ENCODE results near the gene ZMYND10. TPM values are rescaled to one million over a fixed set of nuclear protein-coding genes. Genes with fewer than 3 reads are reported as not detected.

The ZMYND10 gene
- total and polyA plus RNA-seq, 8 donors: 1.6 to 25.5 (median 17.2) TPM

DNA sequence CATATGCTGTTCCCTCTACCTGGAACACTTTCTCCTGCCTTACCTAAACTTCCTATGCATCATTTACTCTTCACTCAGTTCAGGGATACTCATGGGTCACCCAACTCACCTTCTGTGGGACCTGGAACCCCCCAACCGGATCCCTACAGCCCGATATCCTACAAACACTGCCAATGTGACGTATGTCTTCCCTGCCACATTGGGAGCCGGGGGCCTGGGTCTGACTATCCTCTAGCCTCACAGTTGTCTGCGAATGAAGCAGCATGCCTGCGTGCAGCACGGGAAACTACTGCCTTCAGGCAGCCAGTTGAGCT, 4.6 kb upstream of the ZMYND10 start:
- peaks cover 4 to 43% of the 10 kb centered on the region in 2 donors for H3K36me3 ChIP-seq
- ATAC-seq (no peak), DNase-seq (no peak)
- peak overlapping the region; percentile 69 to 78 for H3K4me3 ChIP-seq
- TF ChIP-seq, protein P1, sequence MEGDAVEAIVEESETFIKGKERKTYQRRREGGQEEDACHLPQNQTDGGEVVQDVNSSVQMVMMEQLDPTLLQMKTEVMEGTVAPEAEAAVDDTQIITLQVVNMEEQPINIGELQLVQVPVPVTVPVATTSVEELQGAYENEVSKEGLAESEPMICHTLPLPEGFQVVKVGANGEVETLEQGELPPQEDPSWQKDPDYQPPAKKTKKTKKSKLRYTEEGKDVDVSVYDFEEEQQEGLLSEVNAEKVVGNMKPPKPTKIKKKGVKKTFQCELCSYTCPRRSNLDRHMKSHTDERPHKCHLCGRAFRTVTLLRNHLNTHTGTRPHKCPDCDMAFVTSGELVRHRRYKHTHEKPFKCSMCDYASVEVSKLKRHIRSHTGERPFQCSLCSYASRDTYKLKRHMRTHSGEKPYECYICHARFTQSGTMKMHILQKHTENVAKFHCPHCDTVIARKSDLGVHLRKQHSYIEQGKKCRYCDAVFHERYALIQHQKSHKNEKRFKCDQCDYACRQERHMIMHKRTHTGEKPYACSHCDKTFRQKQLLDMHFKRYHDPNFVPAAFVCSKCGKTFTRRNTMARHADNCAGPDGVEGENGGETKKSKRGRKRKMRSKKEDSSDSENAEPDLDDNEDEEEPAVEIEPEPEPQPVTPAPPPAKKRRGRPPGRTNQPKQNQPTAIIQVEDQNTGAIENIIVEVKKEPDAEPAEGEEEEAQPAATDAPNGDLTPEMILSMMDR (IDR thresholded peaks at IDR 0.05): no peak
- H3K27me3 ChIP-seq: no peaks in the 10 kb centered on the region
- peaks cover 27 to 82% of the 10 kb centered on the region in 2 donors for H3K4me1 ChIP-seq
- intact Hi-C loops (cut with DNase I): no loop called here
- H3K27ac ChIP-seq: peak overlapping the region; percentile 90 to 97
- H3K9me3 ChIP-seq: no peaks in the 10 kb centered on the region

DNA sequence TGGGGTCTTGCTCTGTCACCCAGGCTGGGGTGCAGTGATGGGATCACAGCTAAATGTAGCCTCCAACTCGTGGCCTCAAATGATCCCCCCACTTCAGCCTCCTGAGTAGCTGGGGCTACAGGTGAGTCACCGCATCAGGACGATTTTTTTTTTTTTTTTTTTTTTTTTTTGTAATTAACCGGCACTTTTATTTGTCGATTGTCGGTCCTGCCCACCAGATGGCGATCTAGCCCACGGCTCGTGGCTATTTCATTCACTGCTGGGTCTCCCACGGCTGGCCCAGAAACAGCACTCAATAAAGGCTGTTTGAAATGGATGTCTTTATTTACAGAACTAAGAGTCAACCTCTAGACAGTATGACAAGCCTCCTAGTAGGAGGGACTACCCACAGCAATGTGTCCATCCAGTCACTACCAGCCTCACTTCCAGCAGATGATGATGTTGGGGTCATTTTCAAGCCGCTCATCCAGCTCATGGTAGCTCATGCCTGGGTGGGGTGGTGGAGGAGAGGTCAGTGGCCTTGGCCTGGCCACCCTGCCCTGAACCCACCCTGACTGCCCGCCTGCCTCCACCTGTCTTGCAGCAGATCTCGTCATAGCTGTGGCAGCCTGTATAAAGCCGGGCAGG, 1.8 kb upstream of the ZMYND10 start:
- peak; percentile 15 for ATAC-seq
- H3K27ac ChIP-seq: no peak overlapping the region
- H3K4me3 ChIP-seq: no peak overlapping the region
- H3K9me3 ChIP-seq: no peaks in the 10 kb centered on the region
- no peaks in the 10 kb centered on the region for H3K27me3 ChIP-seq
- intact Hi-C loops (cut with DNase I): loop anchor here in 1 of 2 donors (5.0 kb wide), 1 partner anchor 195 kb away; no protein-coding TSS in a partner anchor
- DNase-seq: peak in 2 of 4 donors; percentile 69 to 86
- peaks cover 28 to 64% of the 10 kb centered on the region in 2 donors for H3K4me1 ChIP-seq
- peaks cover 0 to 16% of the 10 kb centered on the region in 2 donors for H3K36me3 ChIP-seq
- TF ChIP-seq, protein P1 (IDR thresholded peaks at IDR 0.05): peak; percentile 43 to 54

DNA sequence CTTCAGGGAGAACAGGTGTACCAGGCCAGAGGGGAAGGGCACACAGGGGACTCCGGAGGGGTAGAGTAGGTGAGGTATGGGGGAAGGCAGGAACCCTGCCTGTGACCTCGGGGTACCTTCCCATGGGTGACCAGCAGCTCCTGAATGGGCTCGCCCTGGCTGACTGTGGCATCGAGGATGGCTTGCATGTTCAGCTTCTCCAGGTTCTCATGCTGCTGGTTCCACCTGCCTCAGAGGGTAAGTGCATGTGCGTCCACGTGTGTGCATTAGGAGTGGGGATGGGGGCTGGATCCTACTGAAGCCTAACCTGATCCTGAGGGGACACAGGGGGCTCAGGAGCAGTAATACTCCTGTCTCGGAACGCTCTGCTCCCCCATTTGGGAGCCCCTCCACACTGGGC, 524 bp downstream of the ZMYND10 start:
- H3K27me3 ChIP-seq: no peaks in the 10 kb centered on the region
- intact Hi-C loops (cut with DNase I): loop anchor here in 1 of 2 donors (5.0 kb wide), 1 partner anchor 197 kb away; no protein-coding TSS in a partner anchor
- TF ChIP-seq, protein P1 (IDR thresholded peaks at IDR 0.05): no peak
- H3K4me3 ChIP-seq: peak overlapping the region; percentile 28 to 37
- DNase-seq (no peak), ATAC-seq (no peak)
- no peaks in the 10 kb centered on the region for H3K9me3 ChIP-seq
- no peak overlapping the region for H3K27ac ChIP-seq
- H3K36me3 ChIP-seq: peaks cover 0 to 16% of the 10 kb centered on the region in 2 donors
- H3K4me1 ChIP-seq: peaks cover 26 to 65% of the 10 kb centered on the region in 2 donors

DNA sequence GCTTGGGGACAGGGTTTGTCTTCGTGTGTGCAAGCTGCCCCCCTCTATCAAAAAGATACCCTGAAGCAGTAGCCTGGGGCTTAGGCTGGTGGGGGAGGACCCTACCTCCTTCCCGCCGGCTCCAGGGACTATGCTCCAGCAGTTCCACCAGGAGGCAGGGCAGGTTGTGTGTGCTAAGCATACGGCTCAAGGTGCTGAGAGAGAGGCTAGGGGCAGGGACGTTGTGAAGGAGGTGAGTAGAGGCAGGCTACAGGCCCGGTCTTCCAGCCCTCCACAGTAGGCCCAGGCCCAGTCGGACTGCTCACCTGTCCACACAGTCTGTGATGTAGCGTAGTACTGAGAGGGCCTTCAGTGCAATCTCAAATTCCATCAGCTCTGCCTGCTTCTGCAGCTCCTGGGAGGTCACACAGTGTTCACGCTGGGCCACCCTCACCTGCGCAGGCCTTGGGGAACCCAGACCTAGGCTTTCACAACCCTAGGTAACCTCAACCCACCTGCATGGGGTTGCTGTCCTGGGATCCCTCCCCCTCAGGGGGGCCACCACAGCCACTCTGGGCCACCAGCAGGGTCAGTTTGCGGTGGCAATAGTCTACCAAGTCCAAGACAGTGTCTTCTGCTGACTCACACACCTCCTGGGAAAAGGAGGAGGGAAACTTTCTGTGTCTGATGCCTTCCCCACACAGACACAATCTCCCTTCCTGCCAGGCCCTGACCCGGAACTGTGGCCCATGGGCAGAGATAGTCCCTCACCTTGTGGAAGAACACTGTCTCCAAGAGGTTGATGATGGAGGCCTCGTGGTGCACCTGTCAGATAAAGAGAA, 2.5 kb downstream of the ZMYND10 start:
- H3K36me3 ChIP-seq: peaks cover 0 to 6% of the 10 kb centered on the region in 2 donors
- no peak overlapping the region for H3K4me3 ChIP-seq
- no peaks in the 10 kb centered on the region for H3K9me3 ChIP-seq
- TF ChIP-seq, protein P1 (IDR thresholded peaks at IDR 0.05): no peak
- ATAC-seq (no peak), DNase-seq (peak in 1 of 4 donors; percentile 56)
- H3K27ac ChIP-seq: no peak overlapping the region
- no peaks in the 10 kb centered on the region for H3K27me3 ChIP-seq
- peaks cover 20 to 70% of the 10 kb centered on the region in 2 donors for H3K4me1 ChIP-seq
- intact Hi-C loops (cut with DNase I): no loop called here

DNA sequence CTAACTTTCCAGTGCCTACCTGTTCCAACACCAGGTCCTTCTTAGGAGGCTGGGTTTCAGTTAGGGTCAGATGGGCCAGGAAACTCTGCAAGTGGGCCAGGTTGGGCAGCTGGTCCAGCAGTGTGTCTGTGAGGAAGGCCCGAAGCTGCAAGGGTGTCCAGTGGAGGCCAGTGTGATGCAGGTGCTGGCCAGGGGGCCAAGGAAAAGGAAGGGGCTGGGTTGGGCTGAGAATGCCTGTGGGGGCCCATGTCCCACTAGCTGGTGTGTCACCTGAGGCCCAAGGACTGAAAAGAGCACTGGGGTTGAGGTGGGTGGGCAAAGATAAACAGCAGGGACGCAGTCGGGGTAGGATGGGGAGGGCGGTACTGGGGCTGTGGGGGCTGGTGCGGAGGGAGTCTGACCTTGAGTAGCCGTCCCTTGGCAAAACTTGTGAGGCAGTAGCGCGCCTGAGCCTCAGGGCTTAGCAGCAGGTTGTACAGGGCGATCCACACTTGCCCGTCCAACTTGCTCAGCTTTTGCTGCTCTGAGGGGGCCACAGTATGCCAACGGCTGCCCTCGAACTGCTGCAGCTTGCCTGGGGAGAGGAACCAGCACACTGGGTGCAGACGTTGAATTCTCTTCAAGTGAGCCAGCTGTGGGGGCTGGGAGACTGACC, 3.4 kb downstream of the ZMYND10 start:
- Histone ChIP-seq H3K4me3 (no peak overlapping the region), H3K4me1 (peaks cover 20 to 69% of the 10 kb centered on the region in 2 donors), H3K36me3 (no peaks in the 10 kb centered on the region), H3K27ac (no peak overlapping the region), H3K9me3 (no peaks in the 10 kb centered on the region), H3K27me3 (no peaks in the 10 kb centered on the region)
- TF ChIP-seq, protein P1 (IDR thresholded peaks at IDR 0.05): no peak
- no peak for ATAC-seq
- intact Hi-C loops (cut with DNase I): no loop called here
- peak in 1 of 4 donors; percentile 53 for DNase-seq

Data from left lung (tissue), 10 donors.